K562 (cell line): Measurements from ENCODE around the gene CSTB. TPM values are rescaled to one million over a fixed set of nuclear protein-coding genes. Genes with fewer than 3 reads are reported as not detected.

Experiments
- ATAC-seq: fragments of 200-7000 bp; cut with Tn5 transposase; 3 replicates; pipeline ENCODE4 v1.9.1; 2020; ENCODE audit warnings: moderate library complexity
- BruUV-seq: library from RNA; stranded (reverse); fragments of 400-500 nt; replicated peaks from 2 replicates; lab custom pipeline; 2021; lab: Mats Ljungman, UMichigan
- CTCF ChIA-PET: fragments of 300-600 bp; formaldehyde crosslinking; extraction: SDS; loops from one replicate; lab custom pipeline; 2021; ENCODE audit warnings: low intra/inter-chr PET ratio; lab: Yijun Ruan, JAX
- POLR2A ChIA-PET: fragments of 300-600, 350-650 bp; sonication (Branson Sonifier 250); formaldehyde crosslinking; extraction: SDS; loops from one replicate; lab custom pipeline; 2021; ENCODE audit warnings: antibody characterized with exemption, inconsistent platforms; lab: Yijun Ruan, JAX
- DNase-seq, 4 experiments: peaks; one replicate each; pipeline versions ENCODE4 v3.0.0 to v3.0.0-alpha.2; 2011 to 2018; ENCODE audit warnings: low spot score in 3 of 4, mixed read lengths in 3 of 4; ENCODE audit errors: extremely low read depth in 1 of 4
- FAIRE-seq: peaks from 2 replicates; lab custom pipeline; 2011; peaks lifted over from hg19 to GRCh38; lab: Jason Lieb, UNC
- H2AFZ ChIP-seq: 2 replicates; pipeline ENCODE4 v1.6.0; 2011; ENCODE audit warnings: low read depth, low read length, control low read depth, inconsistent platforms
- H3K27ac ChIP-seq: fragments of 200-600 bp; 3 replicates; pipeline ENCODE4 v1.8.0; 2011; ENCODE audit warnings: low read depth, mild to moderate bottlenecking, control low read depth, inconsistent platforms, low read length, moderate library complexity, mixed read lengths; ENCODE audit errors: extremely low read depth
- H3K27me3 ChIP-seq, 2 experiments: fragments of 300-600 bp in 1 of 2; 2 replicates in 1 of 2; 3 replicates in 1 of 2; pipeline versions ENCODE4 v1.6.0 to v1.8.0; 2011; ENCODE audit warnings: inconsistent platforms in 2 of 2, low read length in 2 of 2, mild to moderate bottlenecking in 1 of 2, mixed read lengths in 1 of 2, moderate library complexity in 1 of 2; ENCODE audit not compliant: control insufficient read depth in 2 of 2, insufficient read depth in 2 of 2
- H3K36me3 ChIP-seq: fragments of 300-600 bp; 3 replicates; pipeline ENCODE4 v1.8.0; 2011; ENCODE audit warnings: mild to moderate bottlenecking, low read length, inconsistent platforms; ENCODE audit not compliant: control insufficient read depth, insufficient read depth
- H3K4me1 ChIP-seq, 2 experiments: fragments of 200-600 bp in 1 of 2; replicated peaks in 1 of 2; 2 replicates in 1 of 2; 3 replicates in 1 of 2; pipeline versions ENCODE4 v1.5.1 to v1.8.0; 2011; ENCODE audit warnings: inconsistent platforms in 2 of 2, low read length in 2 of 2, mild to moderate bottlenecking in 1 of 2, mixed read lengths in 1 of 2, moderate library complexity in 1 of 2; ENCODE audit not compliant: control insufficient read depth in 2 of 2, insufficient read depth in 2 of 2
- H3K4me2 ChIP-seq: 2 replicates; pipeline ENCODE4 v1.6.1; 2011; ENCODE audit warnings: low read length, control low read depth, inconsistent platforms, mixed read lengths; ENCODE audit not compliant: insufficient read depth
- H3K4me3 ChIP-seq: fragments of 200-600 bp; sonication (generic), shearing (Covaris generic); 2 replicates; pipeline ENCODE4 v1.5.1; 2016; ENCODE audit warnings: control low read depth, inconsistent platforms
- H3K79me2 ChIP-seq: fragments of 200-600 bp; 3 replicates; pipeline ENCODE4 v1.8.0; 2011; ENCODE audit warnings: low read length, inconsistent platforms; ENCODE audit not compliant: control insufficient read depth, insufficient read depth
- H3K9ac ChIP-seq, 2 experiments: 2 replicates each; pipeline versions ENCODE4 v1.6.0 to v1.6.1; 2011; ENCODE audit warnings: low read depth in 2 of 2, low read length in 2 of 2, control low read depth in 1 of 2, inconsistent platforms in 1 of 2, mild to moderate bottlenecking in 1 of 2, mixed read lengths in 1 of 2; ENCODE audit not compliant: insufficient read depth in 1 of 2
- H3K9me1 ChIP-seq: one replicate; pipeline ENCODE4 v1.6.0; 2011; ENCODE audit warnings: inconsistent platforms, mild to moderate bottlenecking, low read length, moderate library complexity; ENCODE audit not compliant: control insufficient read depth, insufficient read depth
- H3K9me3 ChIP-seq: replicated peaks from 2 replicates; pipeline ENCODE4 v1.5.1; 2011; ENCODE audit warnings: low read depth, low read length, inconsistent platforms; ENCODE audit not compliant: control insufficient read depth, insufficient read depth
- H4K20me1 ChIP-seq: replicated peaks from 2 replicates; pipeline ENCODE4 v1.6.1; 2011; ENCODE audit warnings: low read length, inconsistent platforms, mixed read lengths; ENCODE audit not compliant: control insufficient read depth, insufficient read depth
- HDAC1 ChIP-seq, 2 experiments: fragments of 450-650 bp; IDR thresholded peaks; 2 replicates each; pipeline ENCODE4 v1.6.1; 2016 to 2017; ENCODE audit warnings: inconsistent platforms in 1 of 2, mild to moderate bottlenecking in 1 of 2, moderate library complexity in 1 of 2
- HDGF ChIP-seq: fragments of 450-650 bp; IDR thresholded peaks from 2 replicates; pipeline ENCODE4 v1.6.1; 2016
- HLTF ChIP-seq: fragments of 450-650 bp; IDR thresholded peaks from 2 replicates; pipeline ENCODE4 v1.6.1; 2016
- NFE2 ChIP-seq: IDR thresholded peaks from 2 replicates; pipeline ENCODE4 v1.6.1; 2014; ENCODE audit warnings: antibody characterized with exemption, low read depth
- PHF20 ChIP-seq: fragments of 450-650 bp; IDR thresholded peaks from 2 replicates; pipeline ENCODE4 v1.6.1; 2018; ENCODE audit not compliant: partially characterized antibody
- POLR2A ChIP-seq: fragments of 450-650 bp; conservative IDR thresholded peaks from 2 replicates; pipeline ENCODE4 v1.6.1; 2016
- SUPT5H ChIP-seq: fragments of 450-650 bp; IDR thresholded peaks from 2 replicates; pipeline ENCODE4 v1.6.1; 2016
- TARDBP ChIP-seq: fragments of 450-650 bp; IDR thresholded peaks from 2 replicates; pipeline ENCODE4 v1.6.1; 2016
- TCFL5 ChIP-seq: fragments of 250-450 bp; sonication (Bioruptor Pico); conservative IDR thresholded peaks from 2 replicates; pipeline ENCODE4 v1.6.1; 2021; ENCODE audit warnings: mild to moderate bottlenecking, moderate library complexity, matching md5 sums
- TSHZ1 ChIP-seq: fragments of 250-450 bp; sonication (Bioruptor Pico); IDR thresholded peaks from 2 replicates; pipeline ENCODE4 v1.4.0; 2020; ENCODE audit warnings: mild to moderate bottlenecking, moderate library complexity
- WGBS: fragments of 100-300 bp; shearing (Covaris generic); methylation state at CpG from one replicate; pipeline ENCODE4 v1.1.6; 2016; ENCODE audit warnings: low coverage, mixed read lengths; ENCODE audit not compliant: insufficient coverage; ENCODE audit errors: missing lambda C conversion rate; 5-methylcytosine and 5-hydroxymethylcytosine counted together
- in situ Hi-C: fragments of 300-500 bp; cut with MboI; formaldehyde crosslinking; loops from 4 replicates; pipeline ENCODE4 v1.15.0; 2018; ENCODE audit warnings: inconsistent platforms, mixed read lengths
- intact Hi-C: fragments of 100-400 bp; cut with micrococcal nuclease; formaldehyde crosslinking; loops from 2 replicates; pipeline ENCODE4 v1.14.2; 2022
- polyA plus RNA-seq, 8 experiments: library from polyadenylated mRNA; depleted of rRNA in 4 of 8; stranded (reverse) in 5 of 8; unstranded in 3 of 8; fragments of >200 nt; fragmentation: Nextera tagmentation in 2 of 8; fragmentation: Illumina TruSeq in 1 of 8; extraction: Ambion mirVana in 2 of 8; extraction: Trizol in 1 of 8; gene quantifications; 2 replicates each; pipeline versions ENCODE4 v1.2.1 to v1.2.3, GENCODE V29; 2011 to 2014; ENCODE audit warnings: inconsistent platforms in 1 of 8, missing spikeins in 1 of 8
- total RNA-seq, 7 experiments: library from RNA; depleted of rRNA in 6 of 7; stranded (reverse); fragments of >200 nt in 6 of 7; fragmentation: Illumina TruSeq in 2 of 7; extraction: Trizol in 2 of 7; gene quantifications; 2 replicates each; pipeline versions ENCODE4 v1.2.1 to v1.2.3, GENCODE V29; 2011 to 2021; ENCODE audit warnings: low replicate concordance in 1 of 7
- TF ChIP-seq, protein P1 (sequence below): sonication (generic); formaldehyde crosslinking; IDR thresholded peaks from 2 replicates; pipeline ENCODE4 v1.9.0; 2022; ENCODE audit warnings: mild to moderate bottlenecking, missing genetic modification reagents
- TF ChIP-seq, protein P2 (sequence below): fragments of 150-350 bp; IDR thresholded peaks from 2 replicates; pipeline ENCODE4 v1.6.1; 2014; ENCODE audit warnings: low read depth, mild to moderate bottlenecking, low read length, borderline replicate concordance
- TF ChIP-seq, protein P3 (sequence below): fragments of 450-650 bp; formaldehyde crosslinking; IDR thresholded peaks from 2 replicates; pipeline ENCODE4 v1.4.0; 2022; ENCODE audit warnings: missing genetic modification characterization

CSTB gene
- total and polyA plus RNA-seq, 9 of the 15 experiments (the other 6 are each of a cell fraction or from before 2014, with no cell fraction given): 12.4 to 65.0 (median 31.7) TPM

DNA sequence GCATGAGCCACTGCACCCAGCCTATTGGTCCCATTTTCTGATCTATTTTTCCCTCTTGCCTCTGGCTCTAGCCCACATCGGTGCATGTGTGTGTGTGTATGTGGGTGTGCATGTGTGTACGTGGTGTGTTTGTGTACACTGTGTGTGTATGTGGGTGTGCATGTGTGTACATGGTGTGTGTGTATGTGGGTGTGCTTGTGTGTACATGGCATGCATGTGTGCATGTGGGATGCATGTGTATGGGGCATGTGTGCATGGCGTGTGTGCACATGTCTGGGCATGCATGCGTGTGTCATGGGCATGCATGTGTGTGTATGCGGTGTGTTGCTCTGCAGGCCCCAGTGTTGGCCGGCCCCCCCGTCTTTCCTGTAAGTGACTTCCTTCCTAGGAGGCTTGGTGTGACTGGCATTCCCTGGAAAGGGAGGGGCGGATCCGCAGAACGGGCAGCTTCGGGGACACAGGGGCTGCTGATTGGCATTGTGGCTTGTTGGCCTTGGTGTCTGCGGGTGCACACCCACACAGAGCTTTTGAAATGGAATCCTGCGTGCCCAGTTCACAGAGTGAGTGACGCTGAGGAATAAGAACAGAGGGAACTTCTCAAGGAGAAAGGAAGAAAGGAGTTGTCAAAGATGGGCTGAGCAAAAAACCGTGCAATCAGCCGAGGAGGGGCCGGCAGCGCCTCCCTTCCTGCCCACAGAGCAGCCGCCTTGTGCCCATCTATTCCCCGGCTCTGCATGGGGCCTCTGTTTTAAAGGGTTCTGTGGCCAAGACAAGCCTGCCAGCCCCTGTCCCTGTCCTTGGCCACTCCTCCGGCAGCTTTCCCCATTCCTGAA is 49.2 kb downstream of the CSTB start:
- peak overlapping the region in 1 of 2 experiments; percentile 95; a peak in 2 of 4 replicates for H3K9ac ChIP-seq
- WGBS: 89% methylated on average over 19 of the region's 21 CpGs
- peaks cover 13% of the 10 kb centered on the region for H4K20me1 ChIP-seq
- H3K9me1 ChIP-seq: peaks cover 6% of the 10 kb centered on the region
- intact Hi-C loops (loop anchor here (5.0 kb wide), 1 partner anchor 65 kb away; no protein-coding TSS in a partner anchor), in situ Hi-C loops (no loop called here)
- no peak overlapping the region for H3K4me3 ChIP-seq
- no peak for DNase-seq
- H3K4me2 ChIP-seq: no peak overlapping the region
- CTCF ChIA-PET: no interaction called here
- peaks cover 92% of the 10 kb centered on the region for H3K79me2 ChIP-seq
- peak; percentile 35 for FAIRE-seq
- H3K36me3 ChIP-seq: peaks cover 63% of the 10 kb centered on the region
- ATAC-seq: no peak
- H2AFZ ChIP-seq: no peak overlapping the region
- H3K27me3 ChIP-seq: no peaks in the 10 kb centered on the region
- POLR2A ChIA-PET: interaction anchor here (0.5 to 2.7 kb wide), 6 partner anchors 7 to 262 kb away, joined by 3 to 26 read pairs (median 12); no protein-coding TSS in a partner anchor
- no peaks in the 10 kb centered on the region for H3K9me3 ChIP-seq
- peaks cover 27 to 58% of the 10 kb centered on the region in 2 experiments for H3K4me1 ChIP-seq
- H3K27ac ChIP-seq: peak overlapping the region; percentile 79; the same call in 2 of the 3 replicates
- no TSS peak for BruUV-seq
- TF ChIP-seq TSHZ1 (CRISPR knock-in tag) (no peak), HLTF (0 out of 2 replicates have a peak, but pooled peaks have one; percentile 37), NFE2 (no peak), POLR2A (peak; percentile 34; the same call in 1 of the 2 replicates), TCFL5 (no peak), PHF20 (peak; percentile 81), SUPT5H (peak; percentile 61; the same call in 1 of the 2 replicates), TARDBP (0 out of 2 replicates have a peak, but pooled peaks have one; percentile 78), HDGF (0 out of 2 replicates have a peak, but pooled peaks have one; percentile 75), HDAC1 (IDR thresholded peaks at IDR 0.05) (0 out of 4 replicates have a peak, but pooled peaks of 1 of the 2 experiments have one; percentile 22)
- TF ChIP-seq, protein P1, sequence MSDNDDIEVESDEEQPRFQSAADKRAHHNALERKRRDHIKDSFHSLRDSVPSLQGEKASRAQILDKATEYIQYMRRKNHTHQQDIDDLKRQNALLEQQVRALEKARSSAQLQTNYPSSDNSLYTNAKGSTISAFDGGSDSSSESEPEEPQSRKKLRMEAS: peak; percentile 57; the same call in 1 of the 2 replicates
- TF ChIP-seq, protein P2, sequence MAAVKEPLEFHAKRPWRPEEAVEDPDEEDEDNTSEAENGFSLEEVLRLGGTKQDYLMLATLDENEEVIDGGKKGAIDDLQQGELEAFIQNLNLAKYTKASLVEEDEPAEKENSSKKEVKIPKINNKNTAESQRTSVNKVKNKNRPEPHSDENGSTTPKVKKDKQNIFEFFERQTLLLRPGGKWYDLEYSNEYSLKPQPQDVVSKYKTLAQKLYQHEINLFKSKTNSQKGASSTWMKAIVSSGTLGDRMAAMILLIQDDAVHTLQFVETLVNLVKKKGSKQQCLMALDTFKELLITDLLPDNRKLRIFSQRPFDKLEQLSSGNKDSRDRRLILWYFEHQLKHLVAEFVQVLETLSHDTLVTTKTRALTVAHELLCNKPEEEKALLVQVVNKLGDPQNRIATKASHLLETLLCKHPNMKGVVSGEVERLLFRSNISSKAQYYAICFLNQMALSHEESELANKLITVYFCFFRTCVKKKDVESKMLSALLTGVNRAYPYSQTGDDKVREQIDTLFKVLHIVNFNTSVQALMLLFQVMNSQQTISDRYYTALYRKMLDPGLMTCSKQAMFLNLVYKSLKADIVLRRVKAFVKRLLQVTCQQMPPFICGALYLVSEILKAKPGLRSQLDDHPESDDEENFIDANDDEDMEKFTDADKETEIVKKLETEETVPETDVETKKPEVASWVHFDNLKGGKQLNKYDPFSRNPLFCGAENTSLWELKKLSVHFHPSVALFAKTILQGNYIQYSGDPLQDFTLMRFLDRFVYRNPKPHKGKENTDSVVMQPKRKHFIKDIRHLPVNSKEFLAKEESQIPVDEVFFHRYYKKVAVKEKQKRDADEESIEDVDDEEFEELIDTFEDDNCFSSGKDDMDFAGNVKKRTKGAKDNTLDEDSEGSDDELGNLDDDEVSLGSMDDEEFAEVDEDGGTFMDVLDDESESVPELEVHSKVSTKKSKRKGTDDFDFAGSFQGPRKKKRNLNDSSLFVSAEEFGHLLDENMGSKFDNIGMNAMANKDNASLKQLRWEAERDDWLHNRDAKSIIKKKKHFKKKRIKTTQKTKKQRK: no peak
- TF ChIP-seq, protein P3, sequence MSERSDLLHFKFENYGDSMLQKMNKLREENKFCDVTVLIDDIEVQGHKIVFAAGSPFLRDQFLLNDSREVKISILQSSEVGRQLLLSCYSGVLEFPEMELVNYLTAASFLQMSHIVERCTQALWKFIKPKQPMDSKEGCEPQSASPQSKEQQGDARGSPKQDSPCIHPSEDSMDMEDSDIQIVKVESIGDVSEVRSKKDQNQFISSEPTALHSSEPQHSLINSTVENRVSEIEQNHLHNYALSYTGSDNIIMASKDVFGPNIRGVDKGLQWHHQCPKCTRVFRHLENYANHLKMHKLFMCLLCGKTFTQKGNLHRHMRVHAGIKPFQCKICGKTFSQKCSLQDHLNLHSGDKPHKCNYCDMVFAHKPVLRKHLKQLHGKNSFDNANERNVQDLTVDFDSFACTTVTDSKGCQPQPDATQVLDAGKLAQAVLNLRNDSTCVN: peak; percentile 21; the same call in 1 of the 2 replicates
